ENCODE data around the gene KRTCAP3.

- TF ChIP-seq, protein P1, sequence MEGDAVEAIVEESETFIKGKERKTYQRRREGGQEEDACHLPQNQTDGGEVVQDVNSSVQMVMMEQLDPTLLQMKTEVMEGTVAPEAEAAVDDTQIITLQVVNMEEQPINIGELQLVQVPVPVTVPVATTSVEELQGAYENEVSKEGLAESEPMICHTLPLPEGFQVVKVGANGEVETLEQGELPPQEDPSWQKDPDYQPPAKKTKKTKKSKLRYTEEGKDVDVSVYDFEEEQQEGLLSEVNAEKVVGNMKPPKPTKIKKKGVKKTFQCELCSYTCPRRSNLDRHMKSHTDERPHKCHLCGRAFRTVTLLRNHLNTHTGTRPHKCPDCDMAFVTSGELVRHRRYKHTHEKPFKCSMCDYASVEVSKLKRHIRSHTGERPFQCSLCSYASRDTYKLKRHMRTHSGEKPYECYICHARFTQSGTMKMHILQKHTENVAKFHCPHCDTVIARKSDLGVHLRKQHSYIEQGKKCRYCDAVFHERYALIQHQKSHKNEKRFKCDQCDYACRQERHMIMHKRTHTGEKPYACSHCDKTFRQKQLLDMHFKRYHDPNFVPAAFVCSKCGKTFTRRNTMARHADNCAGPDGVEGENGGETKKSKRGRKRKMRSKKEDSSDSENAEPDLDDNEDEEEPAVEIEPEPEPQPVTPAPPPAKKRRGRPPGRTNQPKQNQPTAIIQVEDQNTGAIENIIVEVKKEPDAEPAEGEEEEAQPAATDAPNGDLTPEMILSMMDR (IDR thresholded peaks at IDR 0.05) = no peak
- TF ChIP-seq POLR2AphosphoS5 (IDR thresholded peaks at IDR 0.05) = no peak
- no peak for TF ChIP-seq EP300 (IDR thresholded peaks at IDR 0.05; ENCODE audit: low read depth)
These were observed 33.4 kb upstream of the KRTCAP3 start for GRCh38 chr2:27408601-27409320.

All from transverse colon (tissue), 4 donors.